GM06990 (cell line): ENCODE data around the gene H19.

ENCODE experiments used
- DNase-seq: peaks from one replicate; pipeline ENCODE4 v3.0.0-alpha.2; 2011; ENCODE audit not compliant: insufficient read length; ENCODE audit errors: extremely low read depth
- H3K27me3 ChIP-seq: replicated peaks from 2 replicates; pipeline ENCODE4 v1.6.0; 2011; ENCODE audit warnings: low read length; ENCODE audit not compliant: control insufficient read depth, insufficient read depth
- H3K36me3 ChIP-seq: 2 replicates; pipeline ENCODE4 v1.5.1; 2011; ENCODE audit warnings: low read length; ENCODE audit not compliant: control insufficient read depth, insufficient read depth
- H3K4me3 ChIP-seq: replicated peaks from 2 replicates; pipeline ENCODE4 v1.5.1; 2011; ENCODE audit warnings: low read depth, mild to moderate bottlenecking, control low read depth, low read length
- CTCF ChIP-seq: IDR thresholded peaks from 2 replicates; pipeline ENCODE4 v1.5.1; 2011; ENCODE audit warnings: low read length, control low read depth, mild to moderate bottlenecking, inconsistent platforms; ENCODE audit not compliant: insufficient read depth, poor library complexity, severe bottlenecking

The H19 gene

DNA sequence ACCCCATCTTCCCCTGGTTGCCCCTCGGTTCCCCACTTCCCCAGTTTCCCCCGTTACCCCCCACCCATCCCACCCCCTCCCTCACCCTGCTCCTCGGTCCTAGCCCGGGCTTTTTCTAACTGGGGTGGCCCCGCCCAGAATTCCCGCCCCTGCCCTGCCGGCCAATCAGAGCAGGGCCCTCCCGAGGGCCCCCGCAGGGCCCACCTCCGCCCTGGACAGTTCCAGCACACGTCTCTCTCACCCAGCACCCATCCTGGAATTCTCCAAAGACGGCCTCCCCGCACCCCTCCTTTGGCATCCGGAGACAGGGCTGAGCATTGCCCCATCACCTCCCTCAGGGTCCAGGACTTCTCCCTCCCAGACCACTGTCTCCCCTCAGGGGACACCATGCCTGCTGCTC is at the start of gene H19:
Gene H19, minus strand, starts transcription at position 88 of the 400 bp plus-strand sequence.
- Histone ChIP-seq H3K27me3 (no peaks in the 10 kb centered on the region), H3K4me3 (no peak within 1 kb of the TSS), H3K36me3 (no peaks in the 10 kb centered on the region)
- no peak for TF ChIP-seq CTCF
- DNase-seq, result no peak

DNA sequence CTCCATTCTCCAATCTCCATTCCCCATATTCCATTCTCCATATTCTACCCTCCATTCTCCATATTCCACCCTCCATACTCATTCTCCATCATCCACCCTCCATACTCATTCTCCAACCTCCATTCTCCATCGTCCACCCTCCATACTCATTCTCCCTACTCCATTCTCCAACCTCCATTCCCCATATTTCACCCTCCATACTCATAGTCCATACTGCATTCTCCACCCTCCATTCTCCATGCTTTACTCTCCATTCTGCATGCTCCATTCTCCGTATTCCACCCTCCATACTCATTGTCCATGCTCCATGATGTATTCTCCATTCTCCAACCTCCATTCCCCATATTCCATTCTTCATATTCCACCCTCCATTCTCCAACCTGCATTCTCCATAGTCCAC is 44.3 kb upstream of the H19 start:
- Histone ChIP-seq H3K27me3 (no peaks in the 10 kb centered on the region), H3K4me3 (no peak overlapping the region), H3K36me3 (no peaks in the 10 kb centered on the region)
- no peak for DNase-seq
- TF ChIP-seq CTCF, result no peak

GRCh38 chr11:2041153-2041552 is 43.5 kb upstream of the H19 start:
- Histone ChIP-seq H3K36me3 (no peaks in the 10 kb centered on the region), H3K4me3 (no peak overlapping the region), H3K27me3 (no peaks in the 10 kb centered on the region)
- TF ChIP-seq CTCF, result no peak
- DNase-seq, result no peak

DNA sequence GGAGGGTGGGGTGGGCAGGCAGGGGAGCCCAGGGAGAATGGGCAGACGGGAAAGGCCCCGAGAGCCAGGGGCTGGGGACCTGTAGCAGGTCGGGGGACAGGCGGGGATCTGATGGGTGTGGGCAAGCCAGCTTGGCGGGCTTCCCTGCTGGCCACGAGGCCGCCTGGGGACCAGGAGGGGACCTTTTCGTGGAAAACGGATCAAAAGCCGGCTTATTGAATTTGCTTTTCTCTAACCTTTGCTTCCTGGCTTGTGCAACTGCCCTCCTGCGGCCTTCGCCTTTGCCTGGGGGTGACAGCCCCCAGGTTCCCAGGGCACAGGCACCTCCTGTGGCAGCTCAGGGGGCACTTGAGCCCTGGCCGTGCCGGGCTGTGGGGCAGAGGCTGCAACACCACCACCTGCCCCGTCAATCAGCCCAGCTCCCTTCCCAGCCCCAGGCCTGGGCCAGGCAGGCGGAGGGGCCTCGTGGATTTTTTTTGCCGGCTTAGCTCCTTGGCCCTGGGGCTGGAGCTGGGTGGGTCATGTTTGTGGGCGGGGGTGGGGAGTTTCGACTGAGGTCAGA is 41.6 kb upstream of the H19 start:
- Histone ChIP-seq H3K36me3 (no peaks in the 10 kb centered on the region), H3K27me3 (no peaks in the 10 kb centered on the region), H3K4me3 (no peak overlapping the region)
- DNase-seq, result no peak
- TF ChIP-seq CTCF, result no peak

DNA sequence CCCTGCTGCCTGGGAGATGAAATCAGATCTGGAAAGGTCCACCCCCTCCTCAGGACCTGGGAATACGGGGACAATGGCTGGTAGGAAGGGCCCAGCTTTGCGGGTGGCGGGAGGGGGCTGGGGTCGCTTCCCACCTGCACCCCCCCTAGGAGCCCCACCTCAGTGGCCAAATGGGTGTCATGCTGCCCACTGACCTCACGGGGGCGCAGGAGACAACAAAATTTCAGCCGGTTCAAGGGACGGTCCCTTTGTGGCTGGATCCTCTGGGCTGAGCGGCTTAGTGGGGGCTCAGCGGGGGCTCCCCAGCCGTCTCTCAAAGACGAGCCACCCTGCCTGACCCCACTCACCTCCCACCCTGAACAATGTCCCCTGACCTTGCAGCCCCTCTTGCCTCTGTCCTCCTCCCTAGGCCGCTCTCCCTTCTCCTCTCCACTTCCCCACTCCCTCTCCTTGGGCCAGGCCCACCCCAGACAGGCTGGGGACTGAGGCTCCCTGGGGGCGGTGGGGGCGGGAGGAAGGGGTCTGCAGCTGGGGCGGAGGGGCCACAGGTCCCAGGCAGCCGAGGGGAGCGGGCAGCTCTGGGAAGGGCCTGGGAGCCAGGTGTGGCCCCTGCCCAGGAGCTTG is 39.3 kb upstream of the H19 start:
- no peak for DNase-seq
- Histone ChIP-seq H3K4me3 (no peak overlapping the region), H3K27me3 (no peaks in the 10 kb centered on the region), H3K36me3 (no peaks in the 10 kb centered on the region)
- TF ChIP-seq CTCF, result no peak

- no peaks in the 10 kb centered on the region for H3K36me3 ChIP-seq
- no peaks in the 10 kb centered on the region for H3K27me3 ChIP-seq
- TF ChIP-seq CTCF, result no peak
- no peak overlapping the region for H3K4me3 ChIP-seq
- DNase-seq, result no peak
These were observed 37.7 kb upstream of the H19 start for GRCh38 chr11:2035382-2035781.
